SK-N-SH (cell line): ENCODE results near the gene PLS3. TPM values are rescaled to one million over a fixed set of nuclear protein-coding genes. Genes with fewer than 3 reads are reported as not detected.

ENCODE experiments used
- CTCF ChIA-PET: fragments of 300-600, 350-600 bp; formaldehyde crosslinking; extraction: SDS; loops from one replicate; lab custom pipeline; 2021; lab: Yijun Ruan, JAX
- POLR2A ChIA-PET: fragments of 350-600 bp; sonication (Branson Sonifier 250); formaldehyde crosslinking; extraction: SDS; loops from one replicate; lab custom pipeline; 2020; ENCODE audit warnings: antibody characterized with exemption, inconsistent platforms; lab: Yijun Ruan, JAX
- DNase-seq: peaks from one replicate; pipeline ENCODE4 v3.0.0; 2012
- H2AFZ ChIP-seq: fragments of 200-600 bp; sonication (generic); 2 replicates; pipeline ENCODE4 v1.8.1; 2016; ENCODE audit warnings: antibody characterized with exemption, mild to moderate bottlenecking, low read depth
- H3F3A ChIP-seq: fragments of 200-600 bp; sonication (generic); replicated peaks from 2 replicates; pipeline ENCODE3; 2016; ENCODE audit warnings: antibody characterized with exemption, mild to moderate bottlenecking; ENCODE audit not compliant: insufficient read depth
- H3K27ac ChIP-seq, 2 experiments: fragments of 200-500 bp in 1 of 2; fragments of 200-600 bp in 1 of 2; sonication (Bioruptor generic) in 1 of 2; sonication (generic), shearing (Covaris generic) in 1 of 2; 2 replicates each; pipeline versions ENCODE4 v1.5.1 to v1.6.1; 2014 to 2016; ENCODE audit warnings: low read depth in 2 of 2, inconsistent platforms in 1 of 2, low read length in 1 of 2, mild to moderate bottlenecking in 1 of 2, mixed read lengths in 1 of 2
- H3K27me3 ChIP-seq: fragments of 200-600 bp; sonication (generic), shearing (Covaris generic); 2 replicates; pipeline ENCODE4 v1.6.1; 2016; ENCODE audit warnings: mixed run types; ENCODE audit not compliant: insufficient read depth
- H3K36me3 ChIP-seq, 2 experiments: fragments of 200-500 bp in 1 of 2; fragments of 200-600 bp in 1 of 2; sonication (Bioruptor generic) in 1 of 2; sonication (generic) in 1 of 2; replicated peaks in 1 of 2; 2 replicates each; pipeline versions ENCODE3 to v1.5.1; 2014 to 2016; ENCODE audit warnings: low read length in 1 of 2, mild to moderate bottlenecking in 1 of 2; ENCODE audit not compliant: insufficient read depth in 2 of 2, control insufficient read depth in 1 of 2
- H3K4me1 ChIP-seq, 2 experiments: fragments of 200-500 bp in 1 of 2; fragments of 200-600 bp in 1 of 2; sonication (Bioruptor generic) in 1 of 2; sonication (generic), shearing (Covaris generic) in 1 of 2; 2 replicates each; pipeline versions ENCODE4 v1.5.1 to v1.6.1; 2014 to 2016; ENCODE audit warnings: low read depth in 1 of 2, low read length in 1 of 2, mixed run types in 1 of 2; ENCODE audit not compliant: insufficient read depth in 2 of 2, control insufficient read depth in 1 of 2
- H3K4me2 ChIP-seq: fragments of 200-600 bp; sonication (generic), shearing (Covaris generic); 2 replicates; pipeline ENCODE4 v1.6.1; 2017; ENCODE audit warnings: mixed run types
- H3K4me3 ChIP-seq, 2 experiments: fragments of 200-500 bp in 1 of 2; fragments of 200-600 bp in 1 of 2; sonication (Bioruptor generic) in 1 of 2; sonication (generic), shearing (Covaris generic) in 1 of 2; 2 replicates each; pipeline versions ENCODE4 v1.5.1 to v1.8.1; 2014 to 2016; ENCODE audit warnings: low read depth in 2 of 2, inconsistent platforms in 1 of 2, low read length in 1 of 2, mild to moderate bottlenecking in 1 of 2, mixed read lengths in 1 of 2, moderate library complexity in 1 of 2
- H3K79me2 ChIP-seq: fragments of 200-600 bp; sonication (generic); 2 replicates; pipeline ENCODE4 v1.8.1; 2017; ENCODE audit warnings: mild to moderate bottlenecking; ENCODE audit not compliant: insufficient read depth
- H3K9ac ChIP-seq: fragments of 200-600 bp; sonication (generic); 2 replicates; pipeline ENCODE4 v1.6.1; 2017; ENCODE audit warnings: mixed run types
- H3K9me2 ChIP-seq: fragments of 200-600 bp; sonication (generic); 2 replicates; pipeline ENCODE4 v1.6.1; 2017; ENCODE audit warnings: mixed run types
- H3K9me3 ChIP-seq: fragments of 200-600 bp; sonication (generic); 2 replicates; pipeline ENCODE4 v1.6.1; 2017; ENCODE audit warnings: mixed run types, mild to moderate bottlenecking, moderate library complexity
- H4K20me1 ChIP-seq: fragments of 200-600 bp; sonication (generic); 2 replicates; pipeline ENCODE4 v1.6.1; 2017; ENCODE audit warnings: mild to moderate bottlenecking, mixed run types; ENCODE audit not compliant: insufficient read depth
- CHD2 ChIP-seq: fragments of 150-350 bp; IDR thresholded peaks from 2 replicates; pipeline ENCODE4 v1.6.1; 2018; ENCODE audit warnings: low read length; ENCODE audit not compliant: partially characterized antibody
- FOSL2 ChIP-seq: IDR thresholded peaks from 2 replicates; pipeline ENCODE4 v1.4.0; 2012; ENCODE audit warnings: low read depth, mild to moderate bottlenecking, moderate library complexity, borderline replicate concordance
- FOXM1 ChIP-seq: IDR thresholded peaks from 2 replicates; pipeline ENCODE4 v1.4.0; 2012; ENCODE audit warnings: low read depth, mild to moderate bottlenecking
- MEF2A ChIP-seq: IDR thresholded peaks from 2 replicates; pipeline ENCODE4 v1.4.0; 2012; ENCODE audit warnings: low read depth, borderline replicate concordance
- NRF1 ChIP-seq: IDR thresholded peaks from 2 replicates; pipeline ENCODE4 v1.6.1; 2012; ENCODE audit warnings: low read depth, mild to moderate bottlenecking, low read length
- POLR2AphosphoS5 ChIP-seq: IDR thresholded peaks from 2 replicates; pipeline ENCODE4 v1.6.1; 2012; ENCODE audit warnings: low read depth, low read length
- RAD21 ChIP-seq: IDR thresholded peaks from 2 replicates; pipeline ENCODE4 v1.6.1; 2012; ENCODE audit warnings: mild to moderate bottlenecking, low read length
- RCOR1 ChIP-seq: fragments of 150-350 bp; IDR thresholded peaks from 2 replicates; pipeline ENCODE4 v1.6.1; 2017; ENCODE audit warnings: antibody characterized with exemption, low read length
- RFX5 ChIP-seq: IDR thresholded peaks from 2 replicates; pipeline ENCODE4 v1.6.1; 2012; ENCODE audit warnings: mild to moderate bottlenecking, improper control_type of control experiment, low read length
- RXRA ChIP-seq: IDR thresholded peaks from 2 replicates; pipeline ENCODE4 v1.4.0; 2012; ENCODE audit warnings: low read depth, mild to moderate bottlenecking, borderline replicate concordance
- SIN3A ChIP-seq: IDR thresholded peaks from 2 replicates; pipeline ENCODE4 v1.6.1; 2012; ENCODE audit warnings: low read depth, mild to moderate bottlenecking, low read length, moderate library complexity, borderline replicate concordance
- TAF1 ChIP-seq: IDR thresholded peaks from 2 replicates; pipeline ENCODE4 v1.6.1; 2012; ENCODE audit warnings: low read depth, mild to moderate bottlenecking, low read length, moderate library complexity, borderline replicate concordance
- TCF12 ChIP-seq: IDR thresholded peaks from 2 replicates; pipeline ENCODE4 v1.4.0; 2012
- WGBS: methylation state at CpG from one replicate; pipeline ENCODE4 v1.1.6; 2017; ENCODE audit warnings: low lambda C conversion rate; 5-methylcytosine and 5-hydroxymethylcytosine counted together
- polyA plus RNA-seq, 3 experiments: library from polyadenylated mRNA; depleted of rRNA; stranded (reverse); fragments of >200 nt; gene quantifications; 2 replicates each; pipeline ENCODE4 v1.2.3, GENCODE V29; 2012
- TF ChIP-seq, protein P1 (sequence below): fragments of 200-600 bp; sonication (generic); IDR thresholded peaks from 2 replicates; pipeline ENCODE4 v1.6.1; 2017; ENCODE audit warnings: antibody characterized with exemption, mild to moderate bottlenecking, moderate library complexity
- TF ChIP-seq, protein P2 (sequence below): IDR thresholded peaks from 2 replicates; pipeline ENCODE4 v1.4.0; 2012; ENCODE audit warnings: low read depth, borderline replicate concordance
- TF ChIP-seq, protein P3 (sequence below): fragments of 150-350 bp; IDR thresholded peaks from 2 replicates; pipeline ENCODE4 v1.6.1; 2017; ENCODE audit warnings: antibody characterized with exemption, low read length, low read depth, borderline replicate concordance
- TF ChIP-seq, protein P4 (sequence below): IDR thresholded peaks from 2 replicates; pipeline ENCODE4 v1.4.0; 2012; ENCODE audit warnings: low read depth, borderline replicate concordance

PLS3 gene
- polyA plus RNA-seq, 1 of the 3 experiments (the other 2 are of a cell fraction) = 35.7 TPM

DNA sequence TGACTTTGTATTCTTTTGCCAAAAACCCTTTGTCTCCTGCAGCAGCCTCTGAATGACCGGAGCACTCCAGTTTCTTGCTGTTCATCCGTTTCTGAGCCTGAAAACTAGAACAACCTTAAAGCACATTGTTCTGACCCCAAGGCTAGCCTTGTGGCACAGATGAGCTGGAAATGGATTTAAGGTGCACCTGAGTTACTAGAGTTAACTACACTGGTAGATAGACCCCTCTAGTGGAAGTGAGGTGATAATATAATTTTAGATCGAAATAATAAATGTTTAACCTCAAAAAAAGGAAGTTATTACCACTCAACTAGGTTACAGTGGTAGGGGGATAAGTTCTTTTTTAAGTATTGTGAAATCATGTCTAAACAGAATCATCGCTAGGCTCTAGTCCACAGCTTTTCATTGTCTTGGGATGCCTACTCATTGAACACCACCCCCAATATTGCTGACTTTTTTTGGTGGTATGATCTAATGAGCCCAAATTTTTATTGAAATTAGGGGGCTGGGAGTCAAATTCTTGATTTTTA, 2.7 kb downstream of the PLS3 start:
- no peak overlapping the region for H3K27ac ChIP-seq
- no peak for DNase-seq
- H3K36me3 ChIP-seq = no peaks in the 10 kb centered on the region
- CTCF ChIA-PET = interaction anchor here (3.0 kb wide), 1 partner anchor 233 kb away, joined by 14 read pairs; no protein-coding TSS in a partner anchor
- no peaks in the 10 kb centered on the region for H3K9me3 ChIP-seq
- H3K4me1 ChIP-seq = peaks cover 0 to 12% of the 10 kb centered on the region in 2 experiments; a peak in 3 of 4 replicates
- 0 out of 2 replicates have a peak overlapping the region, but pooled peaks have one; percentile 62 for H3K4me2 ChIP-seq
- POLR2A ChIA-PET = no interaction called here
- no peak overlapping the region for H3K9ac ChIP-seq
- H3F3A ChIP-seq = no peaks in the 10 kb centered on the region
- WGBS = 46% methylated on average over 4 of the region's 4 CpGs
- no peak overlapping the region for H3K4me3 ChIP-seq
- H4K20me1 ChIP-seq = 0 out of 2 replicates have a peak, but pooled peaks cover 7% of the 10 kb centered on the region
- no peak for TF ChIP-seq TAF1
- TF ChIP-seq MEF2A = no peak
- no peak for TF ChIP-seq RXRA
- no peak for TF ChIP-seq CHD2
- no peak for TF ChIP-seq TCF12
- no peak for TF ChIP-seq FOXM1
- TF ChIP-seq NRF1 = no peak
- TF ChIP-seq POLR2AphosphoS5 = no peak
- no peak for TF ChIP-seq RCOR1
- TF ChIP-seq, protein P1, sequence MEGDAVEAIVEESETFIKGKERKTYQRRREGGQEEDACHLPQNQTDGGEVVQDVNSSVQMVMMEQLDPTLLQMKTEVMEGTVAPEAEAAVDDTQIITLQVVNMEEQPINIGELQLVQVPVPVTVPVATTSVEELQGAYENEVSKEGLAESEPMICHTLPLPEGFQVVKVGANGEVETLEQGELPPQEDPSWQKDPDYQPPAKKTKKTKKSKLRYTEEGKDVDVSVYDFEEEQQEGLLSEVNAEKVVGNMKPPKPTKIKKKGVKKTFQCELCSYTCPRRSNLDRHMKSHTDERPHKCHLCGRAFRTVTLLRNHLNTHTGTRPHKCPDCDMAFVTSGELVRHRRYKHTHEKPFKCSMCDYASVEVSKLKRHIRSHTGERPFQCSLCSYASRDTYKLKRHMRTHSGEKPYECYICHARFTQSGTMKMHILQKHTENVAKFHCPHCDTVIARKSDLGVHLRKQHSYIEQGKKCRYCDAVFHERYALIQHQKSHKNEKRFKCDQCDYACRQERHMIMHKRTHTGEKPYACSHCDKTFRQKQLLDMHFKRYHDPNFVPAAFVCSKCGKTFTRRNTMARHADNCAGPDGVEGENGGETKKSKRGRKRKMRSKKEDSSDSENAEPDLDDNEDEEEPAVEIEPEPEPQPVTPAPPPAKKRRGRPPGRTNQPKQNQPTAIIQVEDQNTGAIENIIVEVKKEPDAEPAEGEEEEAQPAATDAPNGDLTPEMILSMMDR = peak; percentile 27
- no peak for TF ChIP-seq SIN3A
- TF ChIP-seq, protein P2, sequence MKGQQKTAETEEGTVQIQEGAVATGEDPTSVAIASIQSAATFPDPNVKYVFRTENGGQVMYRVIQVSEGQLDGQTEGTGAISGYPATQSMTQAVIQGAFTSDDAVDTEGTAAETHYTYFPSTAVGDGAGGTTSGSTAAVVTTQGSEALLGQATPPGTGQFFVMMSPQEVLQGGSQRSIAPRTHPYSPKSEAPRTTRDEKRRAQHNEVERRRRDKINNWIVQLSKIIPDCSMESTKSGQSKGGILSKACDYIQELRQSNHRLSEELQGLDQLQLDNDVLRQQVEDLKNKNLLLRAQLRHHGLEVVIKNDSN = no peak
- no peak for TF ChIP-seq FOSL2
- TF ChIP-seq RFX5 = no peak
- TF ChIP-seq, protein P3, sequence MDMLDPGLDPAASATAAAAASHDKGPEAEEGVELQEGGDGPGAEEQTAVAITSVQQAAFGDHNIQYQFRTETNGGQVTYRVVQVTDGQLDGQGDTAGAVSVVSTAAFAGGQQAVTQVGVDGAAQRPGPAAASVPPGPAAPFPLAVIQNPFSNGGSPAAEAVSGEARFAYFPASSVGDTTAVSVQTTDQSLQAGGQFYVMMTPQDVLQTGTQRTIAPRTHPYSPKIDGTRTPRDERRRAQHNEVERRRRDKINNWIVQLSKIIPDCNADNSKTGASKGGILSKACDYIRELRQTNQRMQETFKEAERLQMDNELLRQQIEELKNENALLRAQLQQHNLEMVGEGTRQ = no peak
- TF ChIP-seq, protein P4, sequence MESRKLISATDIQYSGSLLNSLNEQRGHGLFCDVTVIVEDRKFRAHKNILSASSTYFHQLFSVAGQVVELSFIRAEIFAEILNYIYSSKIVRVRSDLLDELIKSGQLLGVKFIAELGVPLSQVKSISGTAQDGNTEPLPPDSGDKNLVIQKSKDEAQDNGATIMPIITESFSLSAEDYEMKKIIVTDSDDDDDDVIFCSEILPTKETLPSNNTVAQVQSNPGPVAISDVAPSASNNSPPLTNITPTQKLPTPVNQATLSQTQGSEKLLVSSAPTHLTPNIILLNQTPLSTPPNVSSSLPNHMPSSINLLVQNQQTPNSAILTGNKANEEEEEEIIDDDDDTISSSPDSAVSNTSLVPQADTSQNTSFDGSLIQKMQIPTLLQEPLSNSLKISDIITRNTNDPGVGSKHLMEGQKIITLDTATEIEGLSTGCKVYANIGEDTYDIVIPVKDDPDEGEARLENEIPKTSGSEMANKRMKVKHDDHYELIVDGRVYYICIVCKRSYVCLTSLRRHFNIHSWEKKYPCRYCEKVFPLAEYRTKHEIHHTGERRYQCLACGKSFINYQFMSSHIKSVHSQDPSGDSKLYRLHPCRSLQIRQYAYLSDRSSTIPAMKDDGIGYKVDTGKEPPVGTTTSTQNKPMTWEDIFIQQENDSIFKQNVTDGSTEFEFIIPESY = no peak
- TF ChIP-seq RAD21 = peak; percentile 17; the same call in 1 of the 2 replicates
- H2AFZ ChIP-seq = no peak overlapping the region
- H3K9me2 ChIP-seq = no peaks in the 10 kb centered on the region
- H3K27me3 ChIP-seq = peaks cover 2% of the 10 kb centered on the region; the same call in 1 of the 2 replicates
- peaks cover 74% of the 10 kb centered on the region for H3K79me2 ChIP-seq
